ENCODE results near the gene TMEM273. TPM values are rescaled to one million over a fixed set of nuclear protein-coding genes. Genes with fewer than 3 reads are reported as not detected.

The TMEM273 gene
- total and polyA plus RNA-seq, 8 donors = 5.5 to 46.9 (median 7.0) TPM

GRCh38 chr10:49107111-49107886, 80.9 kb downstream of the TMEM273 start:
- Histone ChIP-seq H3K36me3 (no peaks in the 10 kb centered on the region), H3K9me3 (no peaks in the 10 kb centered on the region), H3K4me1 (peaks cover 0 to 10% of the 10 kb centered on the region in 2 donors), H3K27ac (no peak overlapping the region), H3K27me3 (no peaks in the 10 kb centered on the region), H3K4me3 (no peak overlapping the region)
- ATAC-seq (no peak), DNase-seq (no peak)
- intact Hi-C loops (cut with DNase I) = no loop called here
- TF ChIP-seq CTCF (IDR thresholded peaks at IDR 0.05) = no peak

- Histone ChIP-seq H3K27me3 (no peaks in the 10 kb centered on the region), H3K9me3 (no peaks in the 10 kb centered on the region), H3K36me3 (no peaks in the 10 kb centered on the region), H3K4me1 (peaks cover 0 to 10% of the 10 kb centered on the region in 2 donors), H3K4me3 (no peak overlapping the region), H3K27ac (no peak overlapping the region)
- no peak for DNase-seq
- ATAC-seq = peak; percentile 11
- no peak for TF ChIP-seq CTCF (IDR thresholded peaks at IDR 0.05)
- intact Hi-C loops (cut with DNase I) = no loop called here
Observed at GRCh38 chr10:49106451-49106850, 81.7 kb downstream of the TMEM273 start.

- H3K27me3 ChIP-seq = no peaks in the 10 kb centered on the region
- DNase-seq = no peak
- ATAC-seq = no peak
- H3K4me1 ChIP-seq = peaks cover 0 to 10% of the 10 kb centered on the region in 2 donors
- H3K36me3 ChIP-seq = no peaks in the 10 kb centered on the region
- H3K27ac ChIP-seq = no peak overlapping the region
- H3K9me3 ChIP-seq = no peaks in the 10 kb centered on the region
- no peak for TF ChIP-seq CTCF (IDR thresholded peaks at IDR 0.05)
- intact Hi-C loops (cut with DNase I) = no loop called here
- H3K4me3 ChIP-seq = no peak overlapping the region
Observed at GRCh38 chr10:49105076-49105475, 83.1 kb downstream of the TMEM273 start.

Other genes with a start within 250 kb of the TMEM273 start
- 1 to 10 TPM in 1 of 2 donors, under 1 TPM in 1; 0.50 to 1.2 TPM for gene LRRC18, start 248.6 kb downstream of the TMEM273 start, total RNA-seq
- 1 to 10 TPM; 1.1 to 2.1 (median 1.7) TPM for gene LRRC18, start 248.6 kb downstream of the TMEM273 start, polyA plus RNA-seq (ENCODE audit: insufficient read length in 6 of 6)
- gene VSTM4, start 72.9 kb downstream of the TMEM273 start, total RNA-seq = 10 to 100 TPM; 11.0 to 13.2 TPM
- gene VSTM4, start 72.9 kb downstream of the TMEM273 start, polyA plus RNA-seq (ENCODE audit: insufficient read length in 6 of 6) = 10 to 100 TPM; 28.3 to 36.9 (median 32.4) TPM
- under 1 TPM in 1 of 2 donors, not detected in 1; 0.26 TPM for gene FAM170B, start 54.4 kb downstream of the TMEM273 start, total RNA-seq
- gene FAM170B, start 54.4 kb downstream of the TMEM273 start, polyA plus RNA-seq (ENCODE audit: insufficient read length in 6 of 6) = not detected
- gene C10orf71, start 110.8 kb upstream of the TMEM273 start, total RNA-seq = not detected
- not detected for gene C10orf71, start 110.8 kb upstream of the TMEM273 start, polyA plus RNA-seq (ENCODE audit: insufficient read length in 6 of 6)
- gene DRGX, start 207.7 kb upstream of the TMEM273 start, total RNA-seq = under 1 TPM in 1 of 2 donors, not detected in 1; 0.45 TPM
- gene DRGX, start 207.7 kb upstream of the TMEM273 start, polyA plus RNA-seq (ENCODE audit: insufficient read length in 6 of 6) = not detected

Data from left lung (tissue), 10 donors.